GM19328 (cell line): ENCODE data around the gene PID1.

Experiments used
- ATAC-seq: cut with Tn5 transposase; IDR thresholded peaks from one replicate; pipeline ENCODE4 v1.9.1; 2021; ENCODE audit warnings: mild to moderate bottlenecking, moderate library complexity; ENCODE audit not compliant: unreplicated experiment

The PID1 gene

GRCh38 chr2:229037621-229038020, 233.5 kb downstream of the PID1 start:
- ATAC-seq, result no peak

GRCh38 chr2:229033816-229034215, 237.3 kb downstream of the PID1 start:
- ATAC-seq, result no peak

GRCh38 chr2:229032608-229033234, 238.4 kb downstream of the PID1 start:
- no peak for ATAC-seq

- ATAC-seq, result no peak
Observed at GRCh38 chr2:229027353-229028105, 243.6 kb downstream of the PID1 start.

GRCh38 chr2:229025653-229026052, 245.4 kb downstream of the PID1 start:
- ATAC-seq, result no peak

- no peak for ATAC-seq
Observed at GRCh38 chr2:229022652-229023051, 248.4 kb downstream of the PID1 start.

- ATAC-seq, result no peak
Observed at GRCh38 chr2:229022071-229022470, 249.0 kb downstream of the PID1 start.

- no peak for ATAC-seq
Observed at GRCh38 chr2:229009816-229010215, 261.3 kb downstream of the PID1 start.

GRCh38 chr2:229003256-229003655, 267.8 kb downstream of the PID1 start:
- ATAC-seq, result no peak

GRCh38 chr2:229001196-229001595, 269.9 kb downstream of the PID1 start:
- no peak for ATAC-seq

GRCh38 chr2:228999326-228999725, 271.8 kb downstream of the PID1 start:
- ATAC-seq, result no peak

- ATAC-seq, result no peak
Observed at GRCh38 chr2:228988786-228989185, 282.3 kb downstream of the PID1 start.

- ATAC-seq, result no peak
Observed at GRCh38 chr2:228987441-228988155, 283.5 kb downstream of the PID1 start.

GRCh38 chr2:228986961-228987360, 284.1 kb downstream of the PID1 start:
- ATAC-seq, result no peak

- ATAC-seq, result no peak
Observed at GRCh38 chr2:228983700-228984099, 287.4 kb downstream of the PID1 start.

GRCh38 chr2:228974169-228974568, 296.9 kb downstream of the PID1 start:
- ATAC-seq, result no peak
